DND-41 (cell line): Measurements from ENCODE around the gene OGFR.
"Not testable (repeated sequence)": the region's sequence is repeated elsewhere in the genome, so short reads cannot be mapped to it uniquely, and the experiment has no call there.

Source experiments
- ATAC-seq: fragments of 200-7000 bp; cut with Tn5 transposase; 3 replicates; pipeline ENCODE4 v1.9.1; 2021; ENCODE audit warnings: low read depth; ENCODE audit not compliant: insufficient read depth
- DNase-seq: peaks from one replicate; pipeline ENCODE4 v3.0.0-alpha.2; 2020
- H2AFZ ChIP-seq: 2 replicates; pipeline ENCODE4 v1.6.0; 2012; ENCODE audit warnings: low read depth, low read length
- H3K27ac ChIP-seq: 2 replicates; pipeline ENCODE4 v1.5.1; 2012; ENCODE audit warnings: low read length, inconsistent platforms
- H3K27me3 ChIP-seq: fragments of 200-600 bp; sonication (generic); 2 replicates; pipeline ENCODE4 v1.6.0; 2012; ENCODE audit warnings: low read length, mild to moderate bottlenecking, inconsistent platforms; ENCODE audit not compliant: insufficient read depth, poor library complexity
- H3K36me3 ChIP-seq: 2 replicates; pipeline ENCODE4 v1.5.1; 2012; ENCODE audit warnings: low read length, inconsistent platforms; ENCODE audit not compliant: insufficient read depth
- H3K4me1 ChIP-seq: 2 replicates; pipeline ENCODE4 v1.5.1; 2012; ENCODE audit warnings: mild to moderate bottlenecking, low read length; ENCODE audit not compliant: insufficient read depth
- H3K4me2 ChIP-seq: 2 replicates; pipeline ENCODE4 v1.6.0; 2012; ENCODE audit warnings: mild to moderate bottlenecking, moderate library complexity, low read length, inconsistent platforms; ENCODE audit not compliant: insufficient read depth
- H3K4me3 ChIP-seq, 2 experiments: fragments of 200-600 bp in 1 of 2; shearing (Covaris generic) in 1 of 2; 2 replicates each; pipeline ENCODE4 v1.5.1; 2012 to 2016; ENCODE audit warnings: inconsistent platforms in 2 of 2, low read length in 2 of 2, mild to moderate bottlenecking in 2 of 2, low read depth in 1 of 2, moderate library complexity in 1 of 2
- H3K79me2 ChIP-seq: 2 replicates; pipeline ENCODE4 v1.6.0; 2012; ENCODE audit warnings: low read length, inconsistent platforms; ENCODE audit not compliant: insufficient read depth
- H3K9ac ChIP-seq: 2 replicates; pipeline ENCODE4 v1.6.0; 2012; ENCODE audit warnings: low read depth, mild to moderate bottlenecking, inconsistent platforms, low read length, moderate library complexity
- H3K9me3 ChIP-seq: 2 replicates; pipeline ENCODE4 v1.5.1; 2012; ENCODE audit warnings: low read length, moderate library complexity, mild to moderate bottlenecking, inconsistent platforms; ENCODE audit not compliant: insufficient read depth, severe bottlenecking
- H4K20me1 ChIP-seq: 2 replicates; pipeline ENCODE4 v1.6.0; 2012; ENCODE audit warnings: low read length; ENCODE audit not compliant: insufficient read depth
- EZH2 ChIP-seq: IDR thresholded peaks from 3 replicates; pipeline ENCODE4 v1.6.1; 2012; ENCODE audit warnings: borderline replicate concordance, low read depth, mild to moderate bottlenecking, moderate library complexity, low read length, inconsistent platforms; ENCODE audit not compliant: severe bottlenecking
- TF ChIP-seq, protein P1 (sequence below): IDR thresholded peaks from 2 replicates; pipeline ENCODE4 v1.5.1; 2012; ENCODE audit warnings: borderline replicate concordance, low read length, moderate library complexity, mild to moderate bottlenecking; ENCODE audit not compliant: poor library complexity, severe bottlenecking; ENCODE audit errors: extremely low read depth

Gene OGFR

DNA sequence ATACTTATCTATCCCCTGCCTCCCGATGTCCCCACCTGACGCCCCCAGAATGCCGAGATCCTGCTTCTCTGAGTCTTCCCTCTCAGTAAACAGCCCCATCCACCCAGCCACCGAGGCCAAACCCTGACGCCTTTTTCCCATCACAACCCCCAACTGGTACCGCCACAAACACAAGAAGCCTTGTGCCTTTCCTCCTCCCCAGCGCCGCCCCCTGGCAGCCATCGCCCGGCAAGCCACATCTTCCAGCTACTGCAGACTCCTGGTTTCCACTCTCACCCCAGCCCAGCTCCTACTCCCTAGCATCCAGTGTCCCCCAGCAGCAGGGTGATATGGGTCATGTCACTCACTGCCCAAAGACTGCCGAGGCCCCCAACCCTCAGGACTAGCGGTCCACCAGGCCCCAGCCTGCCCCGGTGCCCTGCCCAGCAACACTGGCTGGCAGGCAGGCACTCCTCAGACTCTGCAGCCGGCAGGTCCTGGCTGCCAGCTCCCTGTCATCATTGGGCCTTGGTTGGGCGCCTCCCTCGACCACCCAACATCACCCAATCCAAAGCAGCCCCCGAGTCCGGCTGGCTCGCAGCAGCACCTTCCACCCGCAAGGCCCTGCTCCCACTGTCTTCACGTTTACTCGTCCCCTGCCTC lies 45.8 kb downstream of the OGFR start:
- H3K4me3 ChIP-seq, result no peak overlapping the region
- H3K79me2 ChIP-seq, result peaks cover 18% of the 10 kb centered on the region
- H3K27ac ChIP-seq, result no peak overlapping the region
- H2AFZ ChIP-seq, result no peak overlapping the region
- no peak overlapping the region for H3K9ac ChIP-seq
- ATAC-seq (peak; percentile 14; the same call in 1 of the 3 replicates), DNase-seq (no peak)
- no peaks in the 10 kb centered on the region for H3K4me1 ChIP-seq
- TF ChIP-seq, protein P1, sequence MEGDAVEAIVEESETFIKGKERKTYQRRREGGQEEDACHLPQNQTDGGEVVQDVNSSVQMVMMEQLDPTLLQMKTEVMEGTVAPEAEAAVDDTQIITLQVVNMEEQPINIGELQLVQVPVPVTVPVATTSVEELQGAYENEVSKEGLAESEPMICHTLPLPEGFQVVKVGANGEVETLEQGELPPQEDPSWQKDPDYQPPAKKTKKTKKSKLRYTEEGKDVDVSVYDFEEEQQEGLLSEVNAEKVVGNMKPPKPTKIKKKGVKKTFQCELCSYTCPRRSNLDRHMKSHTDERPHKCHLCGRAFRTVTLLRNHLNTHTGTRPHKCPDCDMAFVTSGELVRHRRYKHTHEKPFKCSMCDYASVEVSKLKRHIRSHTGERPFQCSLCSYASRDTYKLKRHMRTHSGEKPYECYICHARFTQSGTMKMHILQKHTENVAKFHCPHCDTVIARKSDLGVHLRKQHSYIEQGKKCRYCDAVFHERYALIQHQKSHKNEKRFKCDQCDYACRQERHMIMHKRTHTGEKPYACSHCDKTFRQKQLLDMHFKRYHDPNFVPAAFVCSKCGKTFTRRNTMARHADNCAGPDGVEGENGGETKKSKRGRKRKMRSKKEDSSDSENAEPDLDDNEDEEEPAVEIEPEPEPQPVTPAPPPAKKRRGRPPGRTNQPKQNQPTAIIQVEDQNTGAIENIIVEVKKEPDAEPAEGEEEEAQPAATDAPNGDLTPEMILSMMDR, result no peak
- no peak for TF ChIP-seq EZH2
- H4K20me1 ChIP-seq, result peaks cover 23% of the 10 kb centered on the region; the same call in 1 of the 2 replicates
- no peaks in the 10 kb centered on the region for H3K27me3 ChIP-seq
- H3K36me3 ChIP-seq, result peaks cover 78% of the 10 kb centered on the region
- H3K9me3 ChIP-seq, result no peaks in the 10 kb centered on the region
- no peak overlapping the region for H3K4me2 ChIP-seq

DNA sequence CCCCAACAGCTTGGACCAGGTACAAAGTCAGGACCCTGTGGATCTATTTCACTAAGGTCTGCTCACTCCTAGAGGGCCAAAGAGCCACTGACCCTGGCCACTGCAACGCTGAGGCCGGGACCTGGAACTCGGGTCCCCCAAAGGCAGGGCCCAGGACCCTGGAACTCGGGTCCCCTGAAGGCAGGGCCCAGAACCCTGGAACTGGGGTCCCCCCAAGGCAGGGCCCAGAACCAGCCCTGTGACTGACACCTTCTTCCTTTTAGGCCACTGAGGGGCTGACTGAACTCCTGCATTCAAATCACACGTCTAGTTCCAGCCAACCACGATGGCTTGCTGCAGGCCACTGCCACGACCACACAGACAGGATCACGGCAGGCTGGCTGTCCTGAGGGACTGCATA lies 47.6 kb downstream of the OGFR start:
- TF ChIP-seq, protein P1, result no peak
- no peak for TF ChIP-seq EZH2
- Histone ChIP-seq H3K9me3 (no peaks in the 10 kb centered on the region), H3K36me3 (peaks cover 75% of the 10 kb centered on the region), H3K27ac (no peak overlapping the region), H4K20me1 (peaks cover 29% of the 10 kb centered on the region; the same call in 1 of the 2 replicates), H3K9ac (no peak overlapping the region), H3K4me2 (no peak overlapping the region), H3K4me3 (no peak overlapping the region), H2AFZ (no peak overlapping the region), H3K27me3 (no peaks in the 10 kb centered on the region), H3K79me2 (peaks cover 24% of the 10 kb centered on the region), H3K4me1 (no peaks in the 10 kb centered on the region)
- ATAC-seq (no peak), DNase-seq (no peak)

DNA sequence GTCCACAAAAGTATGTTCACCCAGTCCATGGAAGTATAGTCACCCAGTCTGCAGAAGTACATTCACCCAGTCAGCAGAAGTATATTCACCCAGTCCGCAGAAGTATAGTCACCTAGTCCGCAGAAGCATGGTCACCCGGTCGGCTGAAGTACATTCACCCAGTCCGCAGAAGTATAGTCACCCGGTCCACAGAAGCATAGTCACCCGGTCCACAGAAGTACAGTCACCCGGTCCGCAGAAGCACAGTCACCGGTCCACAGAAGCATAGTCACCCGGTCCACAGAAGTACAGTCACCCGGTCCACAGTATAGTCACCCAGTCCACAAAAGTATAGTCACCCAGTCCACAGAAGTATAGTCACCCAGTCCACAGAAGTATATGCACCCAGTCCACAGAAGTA lies 48.2 kb downstream of the OGFR start:
- H3K27ac ChIP-seq, result no peak overlapping the region
- H3K4me1 ChIP-seq, result no peaks in the 10 kb centered on the region
- DNase-seq, result no peak
- H3K4me3 ChIP-seq, result no peak overlapping the region
- no peak overlapping the region for H3K9ac ChIP-seq
- peaks cover 74% of the 10 kb centered on the region for H3K36me3 ChIP-seq
- H3K79me2 ChIP-seq, result peaks cover 26% of the 10 kb centered on the region
- H3K27me3 ChIP-seq, result no peaks in the 10 kb centered on the region
- H4K20me1 ChIP-seq, result peaks cover 28% of the 10 kb centered on the region; the same call in 1 of the 2 replicates
- no peaks in the 10 kb centered on the region for H3K9me3 ChIP-seq
- no peak for TF ChIP-seq EZH2
- TF ChIP-seq, protein P1, result no peak
- no peak for ATAC-seq
- H2AFZ ChIP-seq, result no peak overlapping the region
- no peak overlapping the region for H3K4me2 ChIP-seq

DNA sequence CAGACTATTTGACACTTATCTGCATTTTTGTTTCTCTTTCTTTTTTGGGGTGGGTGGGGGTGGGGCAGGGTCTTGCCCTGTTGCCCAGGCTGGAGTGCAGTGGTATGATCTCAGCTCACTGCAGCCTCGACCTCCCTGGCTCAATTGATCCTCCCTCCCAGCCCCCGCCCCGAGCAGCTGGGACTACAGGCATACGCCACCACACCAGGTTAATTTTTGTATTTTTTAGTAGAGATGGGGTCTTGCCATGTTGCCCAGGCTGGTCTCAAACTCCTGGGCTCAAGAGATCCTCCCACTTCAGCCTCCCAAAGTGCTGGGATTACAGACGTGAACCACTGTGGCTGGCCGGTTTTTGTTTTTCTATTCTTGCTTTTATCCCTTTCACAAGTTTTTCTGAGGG lies 48.7 kb downstream of the OGFR start:
- H3K79me2 ChIP-seq, result peaks cover 30% of the 10 kb centered on the region
- H3K4me3 ChIP-seq, H3K9me3 ChIP-seq, H3K27me3 ChIP-seq, DNase-seq, H3K4me1 ChIP-seq, H3K4me2 ChIP-seq, H3K9ac ChIP-seq, H2AFZ ChIP-seq, H3K27ac ChIP-seq, ATAC-seq: not testable (repeated sequence)
- H3K36me3 ChIP-seq, result peaks cover 73% of the 10 kb centered on the region
- H4K20me1 ChIP-seq, result peaks cover 31% of the 10 kb centered on the region; the same call in 1 of the 2 replicates
